Measurements from ENCODE around the gene TBC1D9. TPM values are rescaled to one million over a fixed set of nuclear protein-coding genes. Genes with fewer than 3 reads are reported as not detected.

Gene TBC1D9
- total and polyA plus RNA-seq, 2 of the 13 experiments (the other 11 are each of a cell fraction or from before 2014, with no cell fraction given), result 11.9 to 12.2 TPM

- TF ChIP-seq FOXO4 (CRISPR knock-in tag; conservative IDR thresholded peaks at IDR 0.05) (no peak), CTCF (CRISPR knock-in tag; IDR thresholded peaks at IDR 0.05) (no peak), ZNF326 (CRISPR knock-in tag; IDR thresholded peaks at IDR 0.05; ENCODE audit: borderline replicate concordance) (no peak), CC2D1A (CRISPR knock-in tag; IDR thresholded peaks at IDR 0.05) (no peak), RFX1 (IDR thresholded peaks at IDR 0.05) (no peak), TBX2 (CRISPR knock-in tag; IDR thresholded peaks at IDR 0.05; ENCODE audit: borderline replicate concordance) (no peak), ZNF317 (CRISPR knock-in tag; IDR thresholded peaks at IDR 0.05) (no peak), ASH2L (IDR thresholded peaks at IDR 0.05; ENCODE audit: insufficient read length, low read depth, low read length) (peak; percentile 76), MTERF4 (CRISPR knock-in tag; IDR thresholded peaks at IDR 0.05) (no peak), FOSL2 (CRISPR knock-in tag; IDR thresholded peaks at IDR 0.05) (peak; percentile 10; the same call in 1 of the 2 replicates), ZNF530 (CRISPR knock-in tag; IDR thresholded peaks at IDR 0.05; ENCODE audit: low read depth) (no peak), ZFP1 (CRISPR knock-in tag; IDR thresholded peaks at IDR 0.05) (no peak), CCDC6 (CRISPR knock-in tag; IDR thresholded peaks at IDR 0.05) (no peak), SAP130 (CRISPR knock-in tag; IDR thresholded peaks at IDR 0.05; ENCODE audit: low read depth) (peak; percentile 51), CHD4 (IDR thresholded peaks at IDR 0.05; ENCODE audit: borderline replicate concordance, low read length) (peak; percentile 90; the same call in 1 of the 2 replicates), RFX5 (IDR thresholded peaks at IDR 0.05; ENCODE audit: low read depth, low read length) (no peak), TFDP2 (CRISPR knock-in tag; IDR thresholded peaks at IDR 0.05) (0 out of 2 replicates have a peak, but pooled peaks have one; percentile 15), ZNF460 (CRISPR knock-in tag; IDR thresholded peaks at IDR 0.05; ENCODE audit: borderline replicate concordance) (no peak; the same call in 1 of the 2 replicates), ESRRA (CRISPR knock-in tag; IDR thresholded peaks at IDR 0.05; ENCODE audit: low read depth) (peak; percentile 98), FOXC1 (CRISPR knock-in tag; IDR thresholded peaks at IDR 0.05; ENCODE audit: borderline replicate concordance) (no peak)
- TF ChIP-seq, protein P1, sequence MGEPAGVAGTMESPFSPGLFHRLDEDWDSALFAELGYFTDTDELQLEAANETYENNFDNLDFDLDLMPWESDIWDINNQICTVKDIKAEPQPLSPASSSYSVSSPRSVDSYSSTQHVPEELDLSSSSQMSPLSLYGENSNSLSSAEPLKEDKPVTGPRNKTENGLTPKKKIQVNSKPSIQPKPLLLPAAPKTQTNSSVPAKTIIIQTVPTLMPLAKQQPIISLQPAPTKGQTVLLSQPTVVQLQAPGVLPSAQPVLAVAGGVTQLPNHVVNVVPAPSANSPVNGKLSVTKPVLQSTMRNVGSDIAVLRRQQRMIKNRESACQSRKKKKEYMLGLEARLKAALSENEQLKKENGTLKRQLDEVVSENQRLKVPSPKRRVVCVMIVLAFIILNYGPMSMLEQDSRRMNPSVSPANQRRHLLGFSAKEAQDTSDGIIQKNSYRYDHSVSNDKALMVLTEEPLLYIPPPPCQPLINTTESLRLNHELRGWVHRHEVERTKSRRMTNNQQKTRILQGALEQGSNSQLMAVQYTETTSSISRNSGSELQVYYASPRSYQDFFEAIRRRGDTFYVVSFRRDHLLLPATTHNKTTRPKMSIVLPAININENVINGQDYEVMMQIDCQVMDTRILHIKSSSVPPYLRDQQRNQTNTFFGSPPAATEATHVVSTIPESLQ (CRISPR knock-in tag; conservative IDR thresholded peaks at IDR 0.05), result no peak
- TF ChIP-seq, protein P2, sequence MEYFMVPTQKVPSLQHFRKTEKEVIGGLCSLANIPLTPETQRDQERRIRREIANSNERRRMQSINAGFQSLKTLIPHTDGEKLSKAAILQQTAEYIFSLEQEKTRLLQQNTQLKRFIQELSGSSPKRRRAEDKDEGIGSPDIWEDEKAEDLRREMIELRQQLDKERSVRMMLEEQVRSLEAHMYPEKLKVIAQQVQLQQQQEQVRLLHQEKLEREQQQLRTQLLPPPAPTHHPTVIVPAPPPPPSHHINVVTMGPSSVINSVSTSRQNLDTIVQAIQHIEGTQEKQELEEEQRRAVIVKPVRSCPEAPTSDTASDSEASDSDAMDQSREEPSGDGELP (IDR thresholded peaks at IDR 0.05; ENCODE audit: borderline replicate concordance, low read depth), result 0 out of 2 replicates have a peak, but pooled peaks have one; percentile 44
Observed at GRCh38 chr4:140710908-140711622, 45.1 kb downstream of the TBC1D9 start (continued).

Data from HepG2 (cell line).